ENCODE measurements around the gene ENTPD7.

ENTPD7 gene

DNA sequence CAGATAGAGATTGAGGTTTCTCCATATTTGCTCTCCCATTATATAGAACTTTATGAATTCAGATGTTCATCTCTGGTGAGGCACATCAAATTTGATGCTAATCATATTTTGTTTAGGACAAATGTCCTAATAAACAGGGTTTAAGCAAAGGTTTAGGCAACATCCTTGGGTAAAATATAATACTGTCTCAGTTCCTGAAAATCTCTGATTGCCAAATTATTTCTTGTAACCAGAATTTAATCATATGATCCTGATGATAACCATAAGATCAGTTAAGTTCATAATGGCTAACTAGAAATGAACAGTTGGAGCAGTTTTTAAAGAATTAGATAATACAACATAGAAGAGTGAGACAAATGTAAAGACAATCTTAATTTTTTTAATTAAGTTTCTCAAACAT is 91.3 kb downstream of the ENTPD7 start:
- DNase-seq: no peak

DNA sequence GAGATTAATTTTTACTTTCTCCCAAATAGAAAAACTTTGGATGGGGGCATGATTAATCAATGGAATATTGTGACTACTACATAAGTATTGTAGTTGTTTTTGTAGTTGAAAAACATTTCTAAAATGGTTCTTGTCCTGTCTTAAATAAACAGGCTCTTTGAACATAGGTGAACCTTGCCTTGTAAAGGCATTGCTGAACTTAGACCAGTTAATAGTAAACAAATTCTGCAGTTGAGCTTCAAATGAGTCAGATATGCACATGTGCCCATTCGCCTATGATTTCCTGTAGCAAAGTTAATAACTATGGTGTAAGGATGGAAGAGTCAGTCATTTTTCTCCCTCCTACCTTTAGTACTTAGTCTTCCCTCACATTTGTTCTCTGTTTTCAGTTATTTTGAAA is 95.4 kb downstream of the ENTPD7 start:
- no peak for DNase-seq

Measured in NCI-H526 (cell line).